ENCODE results near the gene KHDC1L.

DNA sequence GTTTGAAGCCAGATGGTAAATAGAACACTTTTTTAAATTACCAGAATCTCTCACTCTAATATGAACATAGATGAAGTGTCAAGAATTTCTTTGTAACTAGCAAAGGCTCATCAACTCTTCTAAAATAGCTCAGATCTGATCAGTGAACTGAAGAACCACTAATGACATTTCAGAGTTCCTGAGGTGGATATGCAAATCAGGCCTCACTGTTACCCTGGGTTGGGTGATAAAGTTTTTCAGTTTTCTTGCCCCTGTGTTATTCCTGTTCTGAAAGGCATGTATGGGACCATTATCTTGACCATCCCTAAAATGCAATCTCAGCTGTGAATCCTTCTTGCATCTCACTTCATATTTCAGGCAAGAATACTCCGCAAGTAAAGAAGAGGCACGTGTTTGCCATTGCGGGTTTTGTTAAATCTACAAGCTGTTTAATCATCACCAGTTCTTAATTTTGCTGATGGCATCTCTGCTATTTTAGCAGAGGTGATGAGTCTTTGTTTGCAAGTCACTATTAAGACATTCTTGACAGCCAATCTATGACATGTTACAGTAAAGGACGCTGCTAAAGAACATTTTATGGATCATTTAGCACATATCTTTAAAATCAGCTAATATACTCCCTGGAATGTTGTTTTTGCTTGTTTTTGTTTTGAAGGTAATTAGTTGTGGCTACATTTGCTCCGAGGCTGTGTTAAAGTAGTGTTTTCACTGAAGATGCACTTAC lies 47.9 kb downstream of the KHDC1L start:
- TF ChIP-seq, protein P1, sequence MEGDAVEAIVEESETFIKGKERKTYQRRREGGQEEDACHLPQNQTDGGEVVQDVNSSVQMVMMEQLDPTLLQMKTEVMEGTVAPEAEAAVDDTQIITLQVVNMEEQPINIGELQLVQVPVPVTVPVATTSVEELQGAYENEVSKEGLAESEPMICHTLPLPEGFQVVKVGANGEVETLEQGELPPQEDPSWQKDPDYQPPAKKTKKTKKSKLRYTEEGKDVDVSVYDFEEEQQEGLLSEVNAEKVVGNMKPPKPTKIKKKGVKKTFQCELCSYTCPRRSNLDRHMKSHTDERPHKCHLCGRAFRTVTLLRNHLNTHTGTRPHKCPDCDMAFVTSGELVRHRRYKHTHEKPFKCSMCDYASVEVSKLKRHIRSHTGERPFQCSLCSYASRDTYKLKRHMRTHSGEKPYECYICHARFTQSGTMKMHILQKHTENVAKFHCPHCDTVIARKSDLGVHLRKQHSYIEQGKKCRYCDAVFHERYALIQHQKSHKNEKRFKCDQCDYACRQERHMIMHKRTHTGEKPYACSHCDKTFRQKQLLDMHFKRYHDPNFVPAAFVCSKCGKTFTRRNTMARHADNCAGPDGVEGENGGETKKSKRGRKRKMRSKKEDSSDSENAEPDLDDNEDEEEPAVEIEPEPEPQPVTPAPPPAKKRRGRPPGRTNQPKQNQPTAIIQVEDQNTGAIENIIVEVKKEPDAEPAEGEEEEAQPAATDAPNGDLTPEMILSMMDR (conservative IDR thresholded peaks at IDR 0.05) = no peak
- TF ChIP-seq EZH2 (IDR thresholded peaks at IDR 0.05; ENCODE audit: low read depth) = no peak

All from PC-9 (cell line).